HG03045 (cell line): ENCODE results near the gene PROM1.
A peak's percentile ranks its signal among the peaks of the same experiment; 100 is the strongest.

Source experiments
- ATAC-seq: cut with Tn5 transposase; IDR thresholded peaks from one replicate; pipeline ENCODE4 v1.9.1; 2021; ENCODE audit warnings: mild to moderate bottlenecking, moderate library complexity; ENCODE audit not compliant: unreplicated experiment

PROM1 gene

GRCh38 chr4:16029886-16030285 is 53.9 kb downstream of the PROM1 start:
- no peak for ATAC-seq

- no peak for ATAC-seq
Measured at GRCh38 chr4:16029262-16029661, 54.6 kb downstream of the PROM1 start.

- no peak for ATAC-seq
Measured at GRCh38 chr4:16027626-16028025, 56.2 kb downstream of the PROM1 start.

GRCh38 chr4:16027114-16027513 is 56.7 kb downstream of the PROM1 start:
- ATAC-seq = no peak

DNA sequence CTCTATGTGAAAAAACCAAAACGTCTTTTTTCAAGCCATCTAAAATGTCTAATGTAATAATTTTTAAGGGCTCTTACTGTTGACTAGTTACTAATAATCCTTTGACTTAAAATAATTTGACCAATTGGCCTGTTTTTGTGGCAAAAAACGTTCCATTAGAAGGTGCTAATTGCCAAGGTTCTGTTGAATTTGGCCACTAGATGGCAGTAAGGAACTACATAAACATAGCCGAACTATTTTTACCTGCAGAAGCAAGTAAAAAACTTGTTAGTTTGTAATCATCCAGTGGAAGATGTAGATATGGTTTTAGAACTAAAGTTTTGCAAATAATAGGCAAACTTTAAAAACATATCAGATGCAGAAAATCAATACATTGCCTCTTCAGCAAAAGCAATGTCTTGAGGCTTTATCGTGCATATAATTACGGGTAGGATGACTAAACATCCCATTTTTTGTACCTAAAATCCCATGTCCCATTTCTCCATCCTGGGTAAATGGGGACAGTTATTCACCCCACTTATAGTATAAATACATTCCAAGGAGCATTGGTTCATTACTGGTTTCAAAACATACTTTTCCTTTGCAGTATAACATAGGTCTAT is 57.6 kb downstream of the PROM1 start:
- ATAC-seq = no peak

DNA sequence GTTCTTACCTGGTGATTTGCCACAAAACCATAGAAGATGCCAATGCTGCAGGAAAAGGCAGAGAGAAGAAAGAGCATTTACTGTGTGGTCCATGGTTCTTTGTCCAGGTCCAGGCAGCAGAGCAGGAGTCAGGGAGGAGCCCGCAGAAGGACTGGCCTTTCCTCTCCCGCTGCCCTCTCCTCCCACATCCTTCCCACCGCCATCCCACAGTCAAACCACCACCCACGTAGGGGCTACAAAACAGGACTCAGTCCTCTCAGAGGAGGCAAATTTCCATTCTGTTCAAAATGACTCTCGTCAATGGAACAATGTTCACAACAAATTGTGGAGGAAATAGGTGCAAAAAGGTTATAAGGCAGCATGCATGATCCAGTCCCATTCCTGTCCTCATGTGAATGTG is 58.6 kb downstream of the PROM1 start:
- ATAC-seq = no peak

GRCh38 chr4:16023776-16024408 is 59.9 kb downstream of the PROM1 start:
- no peak for ATAC-seq

GRCh38 chr4:16021804-16022560 is 61.8 kb downstream of the PROM1 start:
- ATAC-seq = no peak

GRCh38 chr4:16019649-16020048 is 64.2 kb downstream of the PROM1 start:
- ATAC-seq = no peak

GRCh38 chr4:16018841-16019240 is 65.0 kb downstream of the PROM1 start:
- no peak for ATAC-seq

DNA sequence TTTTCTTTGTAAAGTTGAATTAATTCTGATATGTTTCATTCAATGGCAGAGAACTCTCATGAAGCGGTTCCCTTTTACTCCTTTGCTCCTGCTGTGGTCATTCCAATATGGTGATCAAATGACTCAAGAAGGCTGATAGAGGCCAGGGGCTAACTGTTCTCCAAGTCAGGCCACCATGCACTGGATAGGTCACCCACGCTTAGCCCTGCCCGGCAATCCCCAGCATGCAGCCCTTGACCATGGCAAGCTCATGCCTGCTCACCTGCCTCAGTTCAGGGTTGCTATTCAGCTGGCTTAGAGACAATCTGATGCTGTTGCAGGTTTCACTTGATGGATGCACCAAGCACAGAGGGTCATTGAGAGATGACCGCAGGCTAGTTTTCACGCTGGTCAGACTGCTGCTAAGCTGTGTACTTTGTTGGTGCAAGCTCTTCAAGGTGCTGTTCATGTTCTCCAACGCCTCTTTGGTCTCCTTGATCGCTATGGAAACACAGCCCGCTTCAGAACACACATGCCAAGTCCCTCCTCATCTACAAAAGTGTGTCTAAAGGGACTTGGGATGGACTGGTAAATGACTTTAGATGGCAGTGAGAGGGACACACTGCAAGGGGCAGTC is 65.7 kb downstream of the PROM1 start:
- ATAC-seq = no peak

GRCh38 chr4:16016536-16016935 is 67.3 kb downstream of the PROM1 start:
- ATAC-seq = no peak

GRCh38 chr4:16011173-16011572 is 72.7 kb downstream of the PROM1 start:
- ATAC-seq = no peak

DNA sequence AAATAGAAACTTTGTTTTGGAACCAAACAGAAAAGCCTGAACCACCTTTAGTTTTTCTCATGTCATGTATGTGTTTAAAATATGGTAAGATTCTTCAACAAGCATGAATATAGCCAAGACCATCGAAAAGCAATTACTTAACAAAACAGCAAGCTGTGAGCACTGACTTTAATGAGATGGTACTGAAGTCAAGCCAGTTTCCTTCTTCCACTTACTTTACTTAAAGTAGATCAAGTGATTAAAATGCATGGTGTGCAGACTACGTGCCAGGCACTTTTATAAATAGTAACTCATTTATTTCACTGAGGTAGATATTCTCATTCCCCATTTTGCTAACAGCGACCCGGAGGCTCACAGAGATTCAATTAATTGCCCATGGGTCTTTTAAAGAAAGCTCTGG is 74.7 kb downstream of the PROM1 start:
- no peak for ATAC-seq

DNA sequence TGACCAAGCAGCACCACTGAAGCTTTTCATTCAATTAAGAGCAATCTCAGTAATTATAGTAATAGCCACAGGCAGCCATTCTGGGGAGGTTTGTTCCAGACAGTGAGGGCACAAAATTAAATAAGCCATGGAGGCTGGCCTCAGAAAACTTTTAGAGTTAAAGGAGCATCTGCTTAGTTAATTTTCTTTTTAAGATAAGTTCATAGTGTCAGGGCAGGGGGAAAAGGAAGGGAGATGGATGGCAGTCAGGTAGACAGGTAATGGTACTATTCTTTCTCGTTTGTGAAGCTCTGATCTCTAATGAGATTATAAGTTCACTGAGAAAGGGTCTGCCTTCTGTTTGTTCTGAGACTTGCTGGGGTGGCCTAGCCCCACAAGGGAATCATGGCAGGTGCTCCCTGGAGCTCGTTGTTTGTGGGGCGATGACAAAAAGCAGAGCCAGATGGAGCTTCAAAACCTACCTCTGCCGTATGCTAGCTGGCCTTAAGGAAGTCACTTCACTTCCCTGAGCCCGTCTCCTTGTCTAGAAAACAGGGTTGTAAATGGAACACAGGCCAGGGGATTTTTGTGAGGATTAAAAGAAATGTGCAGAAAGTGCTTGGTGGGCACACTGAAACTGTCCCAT is 76.2 kb downstream of the PROM1 start:
- ATAC-seq = no peak

DNA sequence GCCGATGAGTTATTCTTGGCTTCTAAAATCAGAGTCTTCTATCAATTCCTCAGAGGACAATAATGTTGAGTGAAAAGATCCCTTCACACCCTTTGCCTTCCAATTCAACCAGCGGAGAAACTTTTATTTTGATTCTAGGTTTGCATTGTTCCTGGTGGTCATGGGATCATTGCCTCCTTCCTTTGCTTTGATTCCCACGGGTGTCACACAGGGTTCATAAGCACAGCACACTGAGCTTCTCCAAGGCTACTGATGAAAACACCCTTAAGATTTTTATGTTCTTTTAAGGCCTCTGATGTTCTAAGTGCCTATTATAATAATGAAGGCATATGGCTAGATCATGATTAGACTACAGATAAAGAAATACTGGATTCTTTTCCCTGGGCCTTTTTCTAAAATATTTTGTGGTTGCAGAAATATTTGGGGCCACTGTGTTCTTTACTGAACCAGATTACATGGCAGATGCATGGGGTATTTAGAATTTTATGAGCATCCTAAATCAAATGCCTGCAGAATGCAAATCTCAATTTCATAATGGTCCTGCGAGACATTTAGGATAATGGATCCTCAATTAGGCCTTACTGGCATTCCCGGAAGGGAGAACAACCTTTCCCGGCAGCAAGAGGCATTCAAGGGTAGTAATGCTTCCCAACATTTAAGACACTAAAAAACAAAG is 76.9 kb downstream of the PROM1 start:
- ATAC-seq = no peak

DNA sequence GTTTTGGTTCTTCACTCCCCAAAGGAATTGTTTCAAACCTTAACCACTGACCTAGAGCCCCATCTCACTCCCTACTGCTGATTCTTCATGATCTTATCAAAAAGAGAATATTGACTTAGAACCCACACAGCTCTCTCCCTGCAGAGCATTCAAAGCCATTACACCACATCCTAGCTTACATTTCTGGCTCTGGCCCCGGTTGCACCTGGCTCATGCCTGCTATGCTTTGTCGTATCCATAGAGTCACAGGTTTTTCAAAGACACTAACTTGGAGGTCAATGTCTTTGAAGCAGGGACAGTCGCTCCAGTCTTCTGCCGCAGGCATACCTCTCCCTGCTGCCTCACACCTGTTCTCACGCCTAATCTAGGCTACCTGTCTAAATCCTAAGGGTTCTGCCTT is 78.1 kb downstream of the PROM1 start:
- no peak for ATAC-seq

DNA sequence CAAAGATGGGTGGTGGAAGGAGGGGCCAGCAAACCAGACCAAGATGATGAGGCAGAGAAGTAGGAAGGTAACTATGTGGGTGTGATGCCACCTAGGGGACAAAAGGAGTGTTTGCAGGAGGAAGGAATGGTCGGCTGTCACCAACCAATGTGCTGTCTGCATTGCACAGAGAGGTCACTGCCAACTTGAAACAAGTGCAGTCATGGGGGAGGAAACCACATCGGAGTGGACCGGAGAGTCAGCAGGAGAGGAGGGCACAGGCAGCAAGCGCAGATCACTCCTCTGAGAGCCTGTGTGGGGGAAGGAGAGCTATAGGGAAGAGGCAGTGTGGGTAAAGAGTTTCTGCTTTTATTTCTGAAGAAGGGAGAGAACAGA is 82.4 kb downstream of the PROM1 start:
- peak; percentile 88 for ATAC-seq

DNA sequence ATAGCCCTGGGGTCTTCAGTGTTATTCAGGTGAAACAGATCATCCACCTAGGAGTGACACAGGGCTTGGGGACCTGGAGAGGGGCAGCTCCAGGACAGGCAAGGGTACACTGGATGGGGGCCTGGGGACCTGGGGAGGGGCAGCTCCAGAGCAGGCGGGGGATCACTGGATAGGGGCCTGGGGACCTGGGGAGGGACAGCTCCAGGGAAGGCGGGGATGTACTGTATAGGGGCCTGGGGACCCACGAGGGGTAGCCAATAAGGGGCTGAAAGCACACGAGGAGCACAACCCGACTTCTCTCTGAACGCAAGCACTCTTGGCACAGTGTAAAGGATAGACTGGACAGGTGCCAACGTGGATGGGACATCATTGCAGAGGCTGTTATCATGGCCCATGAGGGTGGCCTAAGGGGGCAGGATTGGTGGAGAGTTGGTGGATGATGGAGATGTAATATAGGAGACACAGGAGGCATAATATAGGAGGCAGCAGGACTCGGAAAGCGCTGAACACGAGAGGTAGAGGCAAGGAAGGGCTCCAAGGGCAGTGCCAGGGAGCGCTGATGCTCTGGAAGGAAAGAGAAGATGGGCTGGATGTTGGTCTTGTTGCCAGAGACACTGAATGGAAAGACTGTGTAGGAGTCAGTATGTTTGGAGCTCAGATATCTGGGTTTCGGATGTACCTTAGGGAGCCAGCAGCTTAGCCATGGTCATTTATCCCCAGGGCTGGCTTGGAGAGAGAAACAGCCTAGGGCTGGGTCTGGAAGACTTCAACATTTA is 82.9 kb downstream of the PROM1 start:
- no peak for ATAC-seq

GRCh38 chr4:15996773-15997172 is 87.0 kb downstream of the PROM1 start:
- no peak for ATAC-seq
